ENCODE measurements around the gene DNAAF9.

Gene DNAAF9

GRCh38 chr20:3449319-3449718 is 41.9 kb upstream of the DNAAF9 start:
- TF ChIP-seq CTCF (IDR thresholded peaks at IDR 0.05; ENCODE audit: low read depth, low read length): no peak
- no peak overlapping the region for H3K4me3 ChIP-seq (ENCODE audit: low read depth, low read length)
- DNase-seq: no peak
- H3K9me3 ChIP-seq (ENCODE audit: severe bottlenecking): no peaks in the 10 kb centered on the region
- no peaks in the 10 kb centered on the region for H3K27me3 ChIP-seq (ENCODE audit: insufficient read depth, low read depth, severe bottlenecking)
- no peaks in the 10 kb centered on the region for H3K36me3 ChIP-seq
- H3K27ac ChIP-seq: no peak overlapping the region

DNA sequence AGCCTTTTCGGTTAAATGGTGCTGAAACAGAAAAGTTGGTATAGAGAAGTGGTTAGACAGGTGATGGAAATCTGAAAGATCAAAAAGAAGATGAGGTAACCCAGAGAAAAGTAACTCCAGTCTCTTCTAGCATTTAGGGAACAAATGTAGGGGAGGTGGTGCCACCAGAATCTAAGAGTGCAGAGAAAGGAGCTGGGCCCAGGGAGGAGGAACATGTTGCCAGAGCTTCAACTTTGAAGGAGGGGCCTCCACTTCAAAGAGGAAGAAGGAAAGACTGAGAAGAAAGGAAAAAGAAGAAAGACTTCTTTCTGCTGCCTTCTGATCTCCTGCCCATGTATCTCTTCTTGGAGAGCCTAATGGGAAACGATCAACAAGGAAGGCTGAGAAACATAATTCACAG is 39.9 kb upstream of the DNAAF9 start:
- no peak for TF ChIP-seq CTCF (IDR thresholded peaks at IDR 0.05; ENCODE audit: low read depth, low read length)
- Histone ChIP-seq H3K9me3 (ENCODE audit: severe bottlenecking) (no peaks in the 10 kb centered on the region), H3K4me3 (ENCODE audit: low read depth, low read length) (no peak overlapping the region), H3K27me3 (ENCODE audit: insufficient read depth, low read depth, severe bottlenecking) (no peaks in the 10 kb centered on the region), H3K27ac (no peak overlapping the region), H3K36me3 (no peaks in the 10 kb centered on the region)
- DNase-seq: no peak

- H3K27me3 ChIP-seq (ENCODE audit: insufficient read depth, low read depth, severe bottlenecking): no peaks in the 10 kb centered on the region
- no peak for TF ChIP-seq CTCF (IDR thresholded peaks at IDR 0.05; ENCODE audit: low read depth, low read length)
- H3K4me3 ChIP-seq (ENCODE audit: low read depth, low read length): no peak overlapping the region
- H3K9me3 ChIP-seq (ENCODE audit: severe bottlenecking): no peaks in the 10 kb centered on the region
- no peak overlapping the region for H3K27ac ChIP-seq
- no peak for DNase-seq
- H3K36me3 ChIP-seq: no peaks in the 10 kb centered on the region
These were observed 39.3 kb upstream of the DNAAF9 start for GRCh38 chr20:3446779-3447178.

DNA sequence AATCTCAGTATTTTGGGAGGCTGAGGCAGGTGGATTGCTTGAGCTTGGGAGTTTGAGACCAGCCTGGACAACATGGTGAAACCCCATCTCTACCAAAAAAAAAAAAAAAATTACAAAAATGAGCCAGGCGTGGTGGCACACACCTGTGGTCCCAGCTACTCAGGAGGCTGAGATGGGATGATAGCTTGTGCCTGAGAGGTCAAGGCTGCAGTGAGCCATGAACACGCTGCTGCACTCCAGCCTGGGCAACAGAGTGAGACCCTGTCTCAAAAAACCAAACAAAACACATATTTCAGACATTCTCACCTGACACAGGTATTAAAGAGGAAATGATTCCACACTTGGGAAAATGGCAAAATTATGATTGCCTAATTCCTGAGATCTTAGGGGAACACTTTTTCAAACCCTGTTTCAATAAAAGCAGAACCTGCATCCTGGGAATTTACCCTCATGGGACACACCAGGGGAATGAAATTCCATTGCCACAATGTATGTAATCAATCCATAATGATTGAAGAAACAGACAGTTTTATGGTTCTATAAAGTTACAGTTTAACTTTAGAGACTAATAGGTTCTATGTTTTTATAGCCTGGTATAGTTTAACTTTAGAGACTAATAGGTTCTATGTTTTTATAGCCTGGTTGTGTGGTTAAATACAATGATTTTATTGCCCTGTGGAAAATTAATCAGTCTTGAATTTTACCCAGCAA is 29.6 kb upstream of the DNAAF9 start:
- H3K9me3 ChIP-seq (ENCODE audit: severe bottlenecking): no peaks in the 10 kb centered on the region
- no peak overlapping the region for H3K27ac ChIP-seq
- no peaks in the 10 kb centered on the region for H3K27me3 ChIP-seq (ENCODE audit: insufficient read depth, low read depth, severe bottlenecking)
- H3K4me3 ChIP-seq (ENCODE audit: low read depth, low read length): no peak overlapping the region
- DNase-seq: no peak
- H3K36me3 ChIP-seq: no peaks in the 10 kb centered on the region
- no peak for TF ChIP-seq CTCF (IDR thresholded peaks at IDR 0.05; ENCODE audit: low read depth, low read length)

DNA sequence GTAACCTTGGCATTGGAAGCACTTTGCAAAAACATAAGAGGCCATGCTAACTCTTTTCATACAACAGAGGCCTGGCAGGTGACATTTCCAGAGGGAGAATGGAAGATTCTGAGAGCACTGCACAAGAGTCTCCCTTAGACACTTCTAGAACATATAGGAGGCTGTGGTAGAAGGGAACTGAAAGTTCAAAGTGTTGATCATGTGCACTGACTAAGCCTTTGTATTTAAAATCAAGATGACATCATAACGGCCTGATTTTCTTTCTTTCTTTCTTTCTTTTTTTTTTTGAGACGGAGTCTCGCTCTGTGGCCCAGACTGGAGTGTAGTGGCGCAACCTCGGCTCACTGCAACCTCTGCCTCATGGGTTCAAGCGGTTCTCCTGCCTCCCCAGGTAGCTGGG is 26.8 kb upstream of the DNAAF9 start:
- DNase-seq: no peak
- no peak overlapping the region for H3K27ac ChIP-seq
- H3K36me3 ChIP-seq: no peaks in the 10 kb centered on the region
- H3K9me3 ChIP-seq (ENCODE audit: severe bottlenecking): no peaks in the 10 kb centered on the region
- H3K4me3 ChIP-seq (ENCODE audit: low read depth, low read length): no peak overlapping the region
- no peak for TF ChIP-seq CTCF (IDR thresholded peaks at IDR 0.05; ENCODE audit: low read depth, low read length)
- H3K27me3 ChIP-seq (ENCODE audit: insufficient read depth, low read depth, severe bottlenecking): no peaks in the 10 kb centered on the region

GRCh38 chr20:3433744-3434143 is 26.3 kb upstream of the DNAAF9 start:
- no peaks in the 10 kb centered on the region for H3K36me3 ChIP-seq
- no peak overlapping the region for H3K4me3 ChIP-seq (ENCODE audit: low read depth, low read length)
- no peaks in the 10 kb centered on the region for H3K27me3 ChIP-seq (ENCODE audit: insufficient read depth, low read depth, severe bottlenecking)
- H3K27ac ChIP-seq: no peak overlapping the region
- TF ChIP-seq CTCF (IDR thresholded peaks at IDR 0.05; ENCODE audit: low read depth, low read length): no peak
- no peaks in the 10 kb centered on the region for H3K9me3 ChIP-seq (ENCODE audit: severe bottlenecking)
- DNase-seq: no peak
